NOMO-1 treated with DMSO at 0.1 percent for 48 hours (cell line): ENCODE measurements around the gene H6PD.

Source experiments
- DNase-seq: peaks from one replicate; lab custom pipeline; 2025; ENCODE audit not compliant: unreplicated experiment; lab: John Stamatoyannopoulos, UW

The H6PD gene

DNA sequence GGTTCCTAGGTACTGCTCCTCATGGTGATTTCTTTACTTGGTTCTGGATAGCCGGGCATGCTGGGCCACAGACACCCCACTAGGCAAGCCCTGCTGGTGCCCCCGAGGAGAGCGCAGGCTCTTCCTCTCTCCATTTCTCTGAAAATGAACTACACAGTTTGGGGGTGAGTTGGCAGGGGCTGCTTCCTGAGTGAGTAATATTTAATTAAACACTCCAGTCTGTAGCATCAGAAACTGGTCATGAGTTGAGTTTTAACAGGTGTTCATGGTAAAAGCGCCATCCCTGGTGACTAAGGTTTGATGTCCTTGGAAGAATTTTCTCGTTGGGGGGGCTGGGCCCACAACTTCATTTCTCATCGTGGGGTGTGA lies 59.8 kb downstream of the H6PD start:
- no peak for DNase-seq

GRCh38 chr1:9294910-9295636 lies 60.5 kb downstream of the H6PD start:
- no peak for DNase-seq

DNA sequence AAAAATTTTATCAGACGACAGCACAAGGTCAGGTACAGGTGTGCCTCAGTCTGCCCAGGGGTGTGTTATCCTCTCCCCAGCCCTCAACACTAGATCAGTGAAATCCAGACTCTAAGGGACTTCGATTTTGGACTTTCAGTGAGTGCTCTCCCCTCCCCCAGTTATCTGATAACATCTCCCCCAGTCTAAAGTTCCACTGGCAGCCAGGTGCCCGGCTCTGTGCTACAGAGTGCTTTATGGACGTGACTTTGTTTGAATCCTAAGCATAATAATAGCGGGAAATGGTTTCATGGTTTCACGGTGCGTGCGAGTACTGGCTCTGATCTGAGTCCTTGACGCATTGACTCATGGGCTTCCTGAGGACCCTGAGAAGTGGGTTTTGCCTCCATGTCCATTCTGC lies 61.3 kb downstream of the H6PD start:
- no peak for DNase-seq

DNA sequence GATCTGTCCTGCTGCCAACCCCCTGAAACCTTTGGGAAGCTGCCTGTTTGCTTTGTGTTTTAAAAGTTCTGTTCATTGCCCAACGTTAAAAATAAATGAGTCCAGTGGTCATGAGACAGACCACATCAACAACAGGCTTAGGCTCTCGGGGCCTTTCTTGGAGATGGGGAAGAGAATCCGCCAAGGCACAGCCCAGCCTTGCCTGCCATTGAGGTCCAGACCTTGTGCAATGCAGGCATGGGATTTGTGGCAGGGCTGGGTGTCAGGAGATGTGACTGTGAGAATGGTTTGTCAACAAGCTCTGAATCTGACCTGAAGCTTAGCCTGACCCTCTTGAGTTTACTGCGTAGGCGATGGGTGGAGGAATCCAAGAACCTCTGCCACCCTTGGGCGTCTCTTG lies 62.3 kb downstream of the H6PD start:
- no peak for DNase-seq

DNA sequence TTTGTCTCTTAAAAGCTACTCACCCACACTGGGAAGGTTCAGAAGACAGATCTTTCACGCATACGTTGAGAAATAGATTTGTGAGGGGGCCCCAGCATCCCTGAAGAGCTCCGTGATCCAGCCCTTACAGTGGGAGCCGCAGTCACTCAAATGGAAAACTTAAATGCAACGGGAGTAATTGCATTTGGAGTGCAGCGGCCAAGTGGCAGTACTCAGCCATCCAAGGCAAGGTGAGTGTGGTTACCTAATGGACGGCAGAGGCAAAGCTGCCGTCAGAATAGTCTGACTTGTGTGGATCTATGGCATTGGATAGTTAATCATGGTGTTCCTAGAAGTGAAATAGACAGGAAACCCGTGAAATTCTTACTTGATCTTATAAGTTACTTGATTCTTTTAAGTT lies 63.3 kb downstream of the H6PD start:
- no peak for DNase-seq

- no peak for DNase-seq
Observed at GRCh38 chr1:9298282-9298681, 63.7 kb downstream of the H6PD start.

DNA sequence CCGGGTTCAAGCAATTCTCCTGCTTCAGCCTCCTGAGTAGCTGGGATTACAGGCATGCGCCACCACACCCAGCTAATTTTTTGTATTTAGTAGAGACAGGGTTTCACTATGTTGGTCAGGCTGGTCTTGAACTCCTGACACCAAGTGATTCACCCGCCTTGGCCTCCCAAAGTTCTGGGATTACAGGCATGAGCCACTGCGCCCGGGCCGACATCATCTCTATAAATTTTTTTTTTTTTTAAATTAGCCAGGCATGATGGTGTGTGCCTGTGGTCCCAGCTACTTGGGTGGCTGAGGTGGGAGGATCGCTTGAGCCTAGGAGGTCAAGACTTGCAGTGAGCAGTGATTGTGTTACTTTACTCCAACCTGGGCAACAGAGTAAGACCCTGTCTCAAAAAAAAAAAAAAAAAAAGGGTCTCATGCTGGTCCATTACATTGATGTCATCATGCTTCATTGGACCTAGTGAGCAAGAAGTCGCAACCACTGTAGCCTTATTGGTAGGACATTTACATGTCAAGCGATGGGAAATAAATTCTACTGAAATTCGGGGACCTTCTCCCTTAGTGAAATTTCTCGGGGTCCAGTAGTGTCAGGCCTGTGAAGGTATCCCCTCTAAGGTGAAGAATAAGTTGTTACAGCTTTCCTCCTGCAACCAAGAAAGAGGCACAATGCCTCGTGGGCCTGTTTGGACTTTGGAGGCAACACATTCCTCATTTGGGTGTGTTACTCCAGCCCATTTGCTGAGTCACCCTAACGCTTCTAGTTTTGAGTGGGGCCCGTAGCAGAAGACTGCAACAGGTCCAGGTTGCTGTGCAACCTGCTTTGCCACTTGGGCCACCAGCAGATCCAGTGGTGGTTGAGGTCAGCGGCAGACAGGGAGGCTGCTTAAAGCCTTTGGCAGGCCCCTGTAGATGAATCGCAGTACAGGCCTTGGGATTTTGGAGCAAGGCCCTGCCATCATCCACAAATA lies 65.3 kb downstream of the H6PD start:
- DNase-seq, result peak; percentile 29

DNA sequence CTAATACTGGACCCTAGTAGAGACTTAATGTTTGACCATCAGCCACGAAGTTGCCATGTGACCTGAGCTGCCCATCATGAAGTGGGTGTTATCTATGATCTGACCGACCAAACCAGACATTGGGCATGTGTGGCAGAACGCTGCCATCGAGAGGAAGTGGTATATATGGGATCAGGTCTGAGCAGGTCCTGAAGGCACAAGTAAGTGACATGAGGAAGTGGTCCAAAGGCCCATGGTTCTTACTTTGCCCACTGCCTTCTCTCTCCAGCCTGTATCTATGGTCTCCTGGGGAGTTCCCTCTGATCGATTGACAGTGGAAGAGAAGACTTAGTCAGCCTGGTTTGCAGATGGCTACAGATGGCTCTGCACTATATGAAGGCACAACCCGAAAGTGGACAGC lies 66.0 kb downstream of the H6PD start:
- DNase-seq, result peak; percentile 36

DNA sequence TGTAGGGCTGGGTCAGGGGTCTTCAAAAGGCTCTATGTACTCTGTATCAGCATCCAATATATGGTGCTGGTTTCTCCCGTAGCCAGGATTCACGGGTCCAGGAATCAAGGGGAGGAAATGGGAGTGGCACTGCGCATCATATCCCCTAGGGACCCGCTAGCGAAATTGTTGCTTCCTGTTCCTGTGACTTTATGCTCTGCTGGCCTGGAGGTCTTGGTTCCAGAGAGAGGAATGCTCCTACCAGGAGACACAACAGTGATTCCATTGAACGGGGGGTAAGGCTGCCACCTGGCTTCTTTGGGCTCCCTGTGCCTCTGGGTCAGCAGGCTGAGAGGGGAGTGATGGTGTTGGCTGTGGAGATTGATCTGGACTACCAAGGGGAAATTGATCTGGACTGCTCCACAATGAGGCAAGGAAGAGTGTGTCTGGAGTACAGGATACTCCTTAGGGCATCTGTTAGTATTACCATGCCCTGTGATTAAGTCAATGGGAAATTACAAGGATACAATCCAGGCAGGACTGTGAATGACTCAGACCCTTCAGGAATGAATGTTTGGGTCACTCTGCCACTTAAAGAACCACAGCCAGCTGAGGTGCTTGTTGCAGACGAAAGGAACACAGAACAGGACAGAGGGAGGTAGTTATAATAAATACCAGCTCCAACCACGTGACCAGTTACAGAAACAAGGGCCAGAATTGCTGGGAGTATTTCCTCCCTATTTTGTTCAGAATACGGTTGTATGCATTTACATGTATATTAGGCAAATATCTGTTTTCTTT lies 68.4 kb downstream of the H6PD start:
- no peak for DNase-seq

- no peak for DNase-seq
Observed at GRCh38 chr1:9303916-9304315, 69.3 kb downstream of the H6PD start.

GRCh38 chr1:9305216-9305615 lies 70.6 kb downstream of the H6PD start:
- DNase-seq, result no peak

GRCh38 chr1:9306006-9306405 lies 71.4 kb downstream of the H6PD start:
- no peak for DNase-seq

GRCh38 chr1:9307303-9307702 lies 72.7 kb downstream of the H6PD start:
- DNase-seq, result no peak

GRCh38 chr1:9308236-9308785 lies 73.7 kb downstream of the H6PD start:
- no peak for DNase-seq

DNA sequence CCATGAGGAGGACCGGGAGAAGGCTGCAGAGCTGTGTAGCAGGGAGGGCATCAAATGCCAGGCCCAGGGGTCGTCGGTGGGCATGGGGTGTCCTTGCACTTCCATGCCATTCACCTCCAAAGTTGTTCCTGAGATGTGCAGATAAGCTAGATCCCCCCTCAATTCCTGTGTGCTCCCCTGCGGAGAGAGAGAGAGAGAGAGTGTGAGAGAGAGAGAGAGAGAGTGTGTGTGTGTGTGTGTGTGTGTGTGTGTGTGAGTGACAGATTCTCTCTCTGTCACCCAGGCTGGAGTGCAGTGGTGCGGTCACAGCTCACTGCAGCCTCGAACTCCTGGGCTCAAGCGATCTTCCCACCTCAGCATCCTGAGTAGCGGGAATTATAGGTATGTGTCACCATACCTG lies 74.5 kb downstream of the H6PD start:
- DNase-seq, result no peak

DNA sequence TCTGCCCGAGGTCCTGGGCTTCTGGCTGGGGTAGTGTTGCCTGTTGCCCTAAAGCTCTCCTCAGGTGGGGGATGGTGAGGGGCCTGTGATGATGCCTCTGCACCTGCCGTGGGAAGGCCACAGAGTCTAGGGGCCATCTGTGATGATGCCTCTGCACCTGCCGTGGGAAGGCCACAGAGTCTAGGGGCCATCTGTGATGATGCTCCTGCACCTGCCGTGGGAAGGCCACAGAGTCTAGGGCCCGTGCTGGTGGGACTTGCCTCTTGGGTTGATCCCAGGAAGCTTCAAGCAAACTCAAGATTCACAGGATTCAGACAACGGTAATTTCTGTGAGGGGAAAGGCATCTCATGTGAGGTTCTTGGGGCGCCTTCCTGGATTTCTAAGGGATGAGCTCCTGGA lies 75.4 kb downstream of the H6PD start:
- DNase-seq, result no peak

DNA sequence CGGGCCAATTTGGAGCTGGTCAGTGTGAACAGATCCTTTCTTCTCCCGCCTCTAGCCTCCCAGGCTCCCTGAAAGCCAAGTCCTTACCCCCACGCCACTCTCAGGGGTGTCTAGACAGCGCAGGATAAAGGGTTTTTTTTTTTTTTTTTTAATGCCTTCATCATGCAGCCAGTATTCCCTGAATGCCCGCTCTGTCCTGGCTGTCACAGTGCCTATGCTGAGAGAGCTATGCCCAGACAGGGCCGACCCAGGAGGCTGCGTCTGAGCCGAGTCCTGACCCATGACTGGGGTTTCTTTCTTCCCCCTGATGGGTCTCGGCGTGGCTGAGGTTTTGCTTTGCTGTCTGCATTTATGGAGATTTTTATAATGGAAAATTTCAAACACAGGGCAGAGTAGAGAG lies 76.5 kb downstream of the H6PD start:
- no peak for DNase-seq

DNA sequence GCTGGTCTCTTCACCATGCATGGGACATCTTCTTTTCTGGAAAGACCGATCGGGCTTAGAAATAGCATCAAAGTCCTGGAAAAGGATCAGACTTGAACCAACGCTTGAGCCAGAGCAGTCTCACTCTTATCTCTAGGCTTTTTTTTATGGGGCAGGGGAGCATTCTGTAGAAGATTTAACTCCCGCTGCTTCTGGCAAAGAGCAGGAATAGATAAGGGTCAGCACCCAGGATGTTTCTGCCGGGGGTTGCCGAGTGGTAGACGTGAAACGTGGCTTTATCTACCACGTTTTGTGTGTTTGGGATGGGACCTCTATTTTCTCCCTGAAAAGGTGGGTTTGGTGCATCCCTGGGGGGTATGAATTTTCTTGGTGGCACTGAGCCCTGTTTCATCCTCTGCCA lies 76.9 kb downstream of the H6PD start:
- DNase-seq, result no peak

DNA sequence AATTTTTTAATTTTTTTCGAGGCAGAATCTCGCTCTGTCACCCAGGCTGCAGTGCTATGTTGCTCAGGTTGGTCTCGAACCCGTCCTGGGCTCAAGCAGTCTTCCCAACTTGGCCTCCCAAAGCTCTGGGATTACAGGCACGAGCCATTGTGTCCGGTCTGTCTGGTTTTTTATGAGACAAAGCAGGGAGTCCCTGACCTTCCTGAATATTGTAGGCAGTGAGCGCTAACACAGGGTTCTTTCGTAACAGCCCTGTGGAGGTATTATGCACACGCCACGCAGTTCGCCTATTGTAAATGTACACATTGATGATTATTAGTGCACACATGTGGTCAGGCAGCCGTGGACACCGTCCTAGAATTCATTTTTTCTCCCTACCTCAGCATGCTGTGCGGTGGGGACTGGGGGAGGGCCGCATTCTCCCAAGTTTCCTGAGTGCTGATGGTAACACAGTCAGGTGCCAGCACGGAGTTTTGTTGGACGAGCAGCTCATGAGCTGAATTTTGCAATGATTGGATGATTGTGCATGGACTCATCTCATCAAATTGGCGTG lies 77.7 kb downstream of the H6PD start:
- no peak for DNase-seq

DNA sequence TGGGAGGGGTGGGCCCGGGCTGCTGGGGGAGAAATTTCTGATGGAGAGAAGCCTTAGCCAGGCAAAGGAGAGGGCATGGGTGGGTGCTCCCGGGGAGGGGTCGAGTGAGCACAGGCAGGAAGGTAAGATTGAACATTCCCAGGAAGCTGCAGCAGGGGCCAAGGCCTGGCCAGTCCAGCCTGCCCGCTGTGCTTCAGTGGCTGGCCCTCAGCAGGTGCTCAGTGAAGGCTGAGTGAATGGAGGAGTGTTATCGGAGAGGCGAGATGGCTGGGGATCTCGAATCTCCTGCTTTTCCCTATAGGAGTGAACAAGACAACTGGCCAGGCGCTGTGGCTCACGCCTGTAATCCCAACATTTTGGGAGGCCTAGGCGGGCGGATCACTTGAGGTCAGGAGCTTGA lies 79.0 kb downstream of the H6PD start:
- DNase-seq, result no peak

DNA sequence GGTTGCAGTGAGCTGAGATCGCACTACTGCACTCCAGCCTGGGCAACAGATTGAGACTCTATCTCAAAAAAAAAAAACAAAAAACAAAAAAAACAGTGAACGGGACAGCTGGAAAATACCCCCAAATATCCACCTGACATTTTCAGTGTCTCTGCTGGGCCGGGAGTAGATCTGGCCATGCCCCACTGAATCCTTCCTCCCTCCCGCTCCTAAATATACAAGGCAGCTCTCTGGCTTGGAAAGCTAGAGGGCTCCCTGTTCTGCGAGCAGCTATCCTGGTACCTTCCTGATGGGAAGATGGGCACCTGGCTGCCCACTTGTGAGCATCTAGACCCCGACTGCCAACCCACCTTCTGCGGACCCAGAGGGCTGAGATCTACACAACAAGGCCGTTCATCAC lies 79.5 kb downstream of the H6PD start:
- DNase-seq, result no peak
